ENCODE data around the gene UNCX. TPM values are rescaled to one million over a fixed set of nuclear protein-coding genes. Genes with fewer than 3 reads are reported as not detected.

UNCX gene
- total and polyA plus RNA-seq, 2 experiments from 2014 or later = not detected

- Histone ChIP-seq H3K4me2 (no peak overlapping the region), H3K27me3 (peaks cover 37% of the 10 kb centered on the region), H4K20me1 (ENCODE audit: insufficient read depth, poor library complexity, severe bottlenecking) (no peaks in the 10 kb centered on the region), H3K9me2 (replicated peaks; ENCODE audit: insufficient read depth) (no peaks in the 10 kb centered on the region), H3K4me3 (no peak overlapping the region), H3K79me2 (no peaks in the 10 kb centered on the region), H3K27ac (no peak overlapping the region), H3K36me3 (replicated peaks; ENCODE audit: insufficient read depth, low read depth) (no peaks in the 10 kb centered on the region), H3K9me3 (ENCODE audit: low read depth) (no peaks in the 10 kb centered on the region), H2AFZ (no peak overlapping the region), H3K4me1 (ENCODE audit: insufficient read depth) (no peaks in the 10 kb centered on the region)
- 93% methylated on average over 10 of the region's 11 CpGs for WGBS (ENCODE audit: low lambda C conversion rate, missing lambda C conversion rate)
- DNase-seq (ENCODE audit: low spot score) = no peak
- TF ChIP-seq EZH2phosphoT487 (IDR thresholded peaks at IDR 0.05; ENCODE audit: low read depth, severe bottlenecking, unreplicated experiment) (no peak), CTCF (IDR thresholded peaks at IDR 0.05; ENCODE audit: poor library complexity) (no peak), EZH2 (IDR thresholded peaks at IDR 0.05; ENCODE audit: borderline replicate concordance) (no peak)
Measured at GRCh38 chr7:1256621-1257020, 23.9 kb downstream of the UNCX start.

GRCh38 chr7:1257221-1257620, 24.5 kb downstream of the UNCX start:
- Histone ChIP-seq H3K27ac (no peak overlapping the region), H3K4me3 (no peak overlapping the region), H4K20me1 (ENCODE audit: insufficient read depth, poor library complexity, severe bottlenecking) (no peaks in the 10 kb centered on the region), H3K9me2 (replicated peaks; ENCODE audit: insufficient read depth) (no peaks in the 10 kb centered on the region), H3K4me1 (ENCODE audit: insufficient read depth) (no peaks in the 10 kb centered on the region), H3K27me3 (peaks cover 33% of the 10 kb centered on the region), H3K79me2 (no peaks in the 10 kb centered on the region), H3K4me2 (no peak overlapping the region), H2AFZ (no peak overlapping the region), H3K36me3 (replicated peaks; ENCODE audit: insufficient read depth, low read depth) (no peaks in the 10 kb centered on the region), H3K9me3 (ENCODE audit: low read depth) (no peaks in the 10 kb centered on the region)
- no peak for DNase-seq (ENCODE audit: low spot score)
- no peak for TF ChIP-seq EZH2phosphoT487 (IDR thresholded peaks at IDR 0.05; ENCODE audit: low read depth, severe bottlenecking, unreplicated experiment)
- no peak for TF ChIP-seq EZH2 (IDR thresholded peaks at IDR 0.05; ENCODE audit: borderline replicate concordance)
- TF ChIP-seq CTCF (IDR thresholded peaks at IDR 0.05; ENCODE audit: poor library complexity) = no peak
- 80% methylated on average over 12 of the region's 12 CpGs for WGBS (ENCODE audit: low lambda C conversion rate, missing lambda C conversion rate)

GRCh38 chr7:1257863-1258262, 25.2 kb downstream of the UNCX start:
- H3K36me3 ChIP-seq (replicated peaks; ENCODE audit: insufficient read depth, low read depth) = no peaks in the 10 kb centered on the region
- no peaks in the 10 kb centered on the region for H3K4me1 ChIP-seq (ENCODE audit: insufficient read depth)
- H3K4me3 ChIP-seq = no peak overlapping the region
- H3K4me2 ChIP-seq = no peak overlapping the region
- H3K79me2 ChIP-seq = no peaks in the 10 kb centered on the region
- H3K27me3 ChIP-seq = peaks cover 27% of the 10 kb centered on the region
- no peak overlapping the region for H3K27ac ChIP-seq
- no peak overlapping the region for H2AFZ ChIP-seq
- H3K9me3 ChIP-seq (ENCODE audit: low read depth) = no peaks in the 10 kb centered on the region
- H3K9me2 ChIP-seq (replicated peaks; ENCODE audit: insufficient read depth) = no peaks in the 10 kb centered on the region
- TF ChIP-seq CTCF (IDR thresholded peaks at IDR 0.05; ENCODE audit: poor library complexity) (no peak), EZH2 (IDR thresholded peaks at IDR 0.05; ENCODE audit: borderline replicate concordance) (no peak), EZH2phosphoT487 (IDR thresholded peaks at IDR 0.05; ENCODE audit: low read depth, severe bottlenecking, unreplicated experiment) (no peak)
- 89% methylated on average over 12 of the region's 13 CpGs for WGBS (ENCODE audit: low lambda C conversion rate, missing lambda C conversion rate)
- DNase-seq (ENCODE audit: low spot score) = no peak
- no peaks in the 10 kb centered on the region for H4K20me1 ChIP-seq (ENCODE audit: insufficient read depth, poor library complexity, severe bottlenecking)

Data from hepatocyte (in vitro differentiated cells).